OCI-LY7 (cell line): Measurements from ENCODE around the gene LCN6. TPM values are rescaled to one million over a fixed set of nuclear protein-coding genes. Genes with fewer than 3 reads are reported as not detected.

Experiments
- BruUV-seq: library from RNA; stranded (reverse); fragments of 400-500 nt; replicated peaks from 2 replicates; lab custom pipeline; 2021; lab: Mats Ljungman, UMichigan
- CTCF ChIA-PET: fragments of 300-600 bp; sonication (Branson Sonifier 250); formaldehyde crosslinking; loops from one replicate; lab custom pipeline; 2022; ENCODE audit warnings: antibody characterized with exemption; ENCODE audit not compliant: unreplicated experiment; lab: Charles Lee
- POLR2A ChIA-PET: fragments of 300-600 bp; sonication (Branson Sonifier 250); formaldehyde crosslinking; loops from one replicate; lab custom pipeline; 2022; ENCODE audit warnings: antibody characterized with exemption; lab: Charles Lee
- DNase-seq: peaks from one replicate; pipeline ENCODE4 v3.0.0-alpha.2; 2015; ENCODE audit warnings: low spot score
- H2AFZ ChIP-seq: fragments of 200-600 bp; sonication (generic), shearing (Covaris generic); 2 replicates; pipeline ENCODE4 v1.6.1; 2014; ENCODE audit warnings: mild to moderate bottlenecking, antibody characterized with exemption, low read length, moderate library complexity
- H3K27ac ChIP-seq: fragments of 200-600 bp; sonication (generic); 2 replicates; pipeline ENCODE4 v1.5.1; 2014; ENCODE audit warnings: mixed run types, low read depth, mild to moderate bottlenecking, moderate library complexity, low read length, inconsistent platforms; ENCODE audit not compliant: poor library complexity, severe bottlenecking
- H3K36me3 ChIP-seq: fragments of 200-600 bp; sonication (generic); 2 replicates; pipeline ENCODE4 v1.6.1; 2014; ENCODE audit warnings: mild to moderate bottlenecking, antibody characterized with exemption, low read length, moderate library complexity, mixed read lengths; ENCODE audit not compliant: insufficient read depth
- H3K4me1 ChIP-seq: fragments of 200-600 bp; sonication (generic); 2 replicates; pipeline ENCODE4 v1.5.1; 2014; ENCODE audit warnings: mild to moderate bottlenecking, low read length; ENCODE audit not compliant: insufficient read depth, poor library complexity, severe bottlenecking
- H3K4me2 ChIP-seq: fragments of 200-600 bp; sonication (generic); 2 replicates; pipeline ENCODE4 v1.6.1; 2014; ENCODE audit warnings: mild to moderate bottlenecking, low read length
- H3K4me3 ChIP-seq: fragments of 200-600 bp; sonication (generic); 2 replicates; pipeline ENCODE4 v1.5.1; 2014; ENCODE audit warnings: mild to moderate bottlenecking, low read depth, low read length; ENCODE audit not compliant: poor library complexity, severe bottlenecking
- H3K79me2 ChIP-seq: fragments of 200-600 bp; sonication (generic); 2 replicates; pipeline ENCODE4 v1.6.1; 2016; ENCODE audit warnings: low read depth, mild to moderate bottlenecking, low read length, moderate library complexity, mixed read lengths; ENCODE audit not compliant: insufficient read depth
- H3K9me2 ChIP-seq: fragments of 200-600 bp; sonication (generic); 2 replicates; pipeline ENCODE4 v1.6.1; 2016; ENCODE audit warnings: mild to moderate bottlenecking, low read length, mixed read lengths; ENCODE audit not compliant: insufficient read depth
- H3K9me3 ChIP-seq: fragments of 200-600 bp; sonication (generic); 2 replicates; pipeline ENCODE4 v1.6.1; 2014; ENCODE audit warnings: mild to moderate bottlenecking, mixed run types, low read length, mixed read lengths
- H4K20me1 ChIP-seq: fragments of 200-600 bp; sonication (generic); 2 replicates; pipeline ENCODE4 v1.6.1; 2014; ENCODE audit warnings: mild to moderate bottlenecking, antibody characterized with exemption, low read length, moderate library complexity, mixed read lengths; ENCODE audit not compliant: insufficient read depth
- EZH2phosphoT487 ChIP-seq: fragments of 200-600 bp; sonication (generic); IDR thresholded peaks from 2 replicates; pipeline ENCODE4 v1.6.1; 2018; ENCODE audit warnings: low read depth, borderline replicate concordance, mild to moderate bottlenecking, mixed run types, antibody characterized with exemption, low read length, moderate library complexity, mixed read lengths
- intact Hi-C: fragments of 100-400 bp; cut with micrococcal nuclease; formaldehyde crosslinking; loops from one replicate; pipeline ENCODE4 v1.10.0; 2022; ENCODE audit not compliant: unreplicated experiment
- total RNA-seq, 2 experiments: library from RNA; depleted of rRNA in 1 of 2; stranded (reverse); fragments of >200 nt in 1 of 2; shearing (Covaris generic) in 1 of 2; gene quantifications; 2 replicates each; pipeline ENCODE4 v1.2.3, GENCODE V29; 2014 to 2022
- TF ChIP-seq, protein P1 (sequence below): fragments of 200-600 bp; sonication (generic); conservative IDR thresholded peaks from 2 replicates; pipeline ENCODE4 v1.5.1; 2014; ENCODE audit warnings: mild to moderate bottlenecking, antibody characterized with exemption, low read length, moderate library complexity, mixed read lengths

LCN6 gene
- total RNA-seq, 2 experiments from 2014 or later = not detected

DNA sequence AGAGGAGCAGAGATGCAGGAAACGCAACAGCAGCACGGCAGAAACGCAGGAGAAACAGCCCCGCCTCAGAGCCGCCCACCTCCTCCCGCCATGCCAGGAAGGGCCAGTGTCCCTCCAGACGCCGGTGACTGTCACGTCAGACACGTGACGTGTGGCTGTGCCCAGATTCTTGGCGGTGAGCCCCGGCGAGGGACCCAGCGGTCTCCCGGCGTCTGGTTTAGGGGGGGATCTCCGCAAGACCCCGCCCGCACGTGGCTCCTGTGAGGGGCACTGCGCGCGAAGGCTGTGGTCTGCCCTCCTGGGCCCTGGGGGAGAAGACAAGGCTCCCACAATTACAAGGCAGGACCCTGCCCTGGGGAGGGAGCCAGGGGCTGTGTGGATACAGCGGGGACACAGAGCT is 12.1 kb upstream of the LCN6 start:
- Histone ChIP-seq H3K4me2 (no peak overlapping the region), H4K20me1 (no peaks in the 10 kb centered on the region), H3K36me3 (no peaks in the 10 kb centered on the region), H3K4me3 (no peak overlapping the region), H3K79me2 (no peaks in the 10 kb centered on the region), H2AFZ (no peak overlapping the region), H3K9me2 (no peaks in the 10 kb centered on the region), H3K9me3 (no peaks in the 10 kb centered on the region), H3K27ac (no peak overlapping the region), H3K4me1 (no peaks in the 10 kb centered on the region)
- BruUV-seq = no TSS peak
- ChIA-PET CTCF (no interaction called here), POLR2A (no interaction called here)
- TF ChIP-seq EZH2phosphoT487 = no peak
- TF ChIP-seq, protein P1, sequence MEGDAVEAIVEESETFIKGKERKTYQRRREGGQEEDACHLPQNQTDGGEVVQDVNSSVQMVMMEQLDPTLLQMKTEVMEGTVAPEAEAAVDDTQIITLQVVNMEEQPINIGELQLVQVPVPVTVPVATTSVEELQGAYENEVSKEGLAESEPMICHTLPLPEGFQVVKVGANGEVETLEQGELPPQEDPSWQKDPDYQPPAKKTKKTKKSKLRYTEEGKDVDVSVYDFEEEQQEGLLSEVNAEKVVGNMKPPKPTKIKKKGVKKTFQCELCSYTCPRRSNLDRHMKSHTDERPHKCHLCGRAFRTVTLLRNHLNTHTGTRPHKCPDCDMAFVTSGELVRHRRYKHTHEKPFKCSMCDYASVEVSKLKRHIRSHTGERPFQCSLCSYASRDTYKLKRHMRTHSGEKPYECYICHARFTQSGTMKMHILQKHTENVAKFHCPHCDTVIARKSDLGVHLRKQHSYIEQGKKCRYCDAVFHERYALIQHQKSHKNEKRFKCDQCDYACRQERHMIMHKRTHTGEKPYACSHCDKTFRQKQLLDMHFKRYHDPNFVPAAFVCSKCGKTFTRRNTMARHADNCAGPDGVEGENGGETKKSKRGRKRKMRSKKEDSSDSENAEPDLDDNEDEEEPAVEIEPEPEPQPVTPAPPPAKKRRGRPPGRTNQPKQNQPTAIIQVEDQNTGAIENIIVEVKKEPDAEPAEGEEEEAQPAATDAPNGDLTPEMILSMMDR = no peak
- intact Hi-C loops = no loop called here
- no peak for DNase-seq

DNA sequence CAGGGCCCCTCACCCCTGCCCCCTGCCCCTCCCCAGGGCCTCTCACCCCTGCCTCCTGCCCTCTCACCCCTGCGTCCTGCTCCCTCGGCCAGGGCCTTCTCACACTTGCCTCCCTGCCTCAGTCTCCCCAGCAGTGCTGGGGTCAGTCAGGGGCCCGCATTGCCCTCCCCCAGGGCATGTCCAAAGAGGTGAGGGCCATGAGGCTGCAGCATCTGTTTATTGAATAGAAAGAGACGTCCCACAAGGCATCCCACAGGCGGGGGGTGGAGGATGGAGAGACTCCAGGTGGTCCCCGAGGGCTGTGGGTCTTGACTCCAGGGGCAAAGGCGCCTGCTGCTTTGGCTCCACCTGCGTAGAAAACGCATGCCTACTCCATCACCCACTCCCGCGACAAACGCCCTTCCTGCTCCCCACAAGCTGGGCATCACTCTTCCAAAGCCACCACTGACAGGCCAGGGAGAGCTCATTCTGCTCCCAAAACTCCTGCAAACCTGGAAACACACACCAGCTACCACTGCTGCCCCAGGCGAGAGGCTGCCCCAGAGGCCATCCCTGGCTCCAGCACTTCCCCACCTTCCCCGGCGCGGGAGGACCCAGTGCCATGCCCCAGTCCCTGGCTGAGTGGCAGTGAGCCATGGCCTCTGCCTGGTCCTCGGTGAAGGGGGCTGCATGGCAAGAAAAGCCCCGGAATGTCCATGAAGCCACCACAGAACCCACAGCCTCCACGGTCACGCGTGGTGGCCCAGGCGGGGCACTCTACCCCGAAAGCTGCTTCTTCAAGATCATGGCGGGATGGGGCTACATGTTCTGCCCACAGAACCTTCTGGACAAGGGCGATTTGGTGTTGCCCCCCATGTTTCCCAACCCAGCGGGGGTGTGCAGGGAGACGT is 11.4 kb upstream of the LCN6 start:
- no peaks in the 10 kb centered on the region for H3K9me3 ChIP-seq
- no TSS peak for BruUV-seq
- no peak overlapping the region for H3K4me3 ChIP-seq
- DNase-seq = no peak
- no peaks in the 10 kb centered on the region for H4K20me1 ChIP-seq
- ChIA-PET CTCF (no interaction called here), POLR2A (no interaction called here)
- H3K4me1 ChIP-seq = no peaks in the 10 kb centered on the region
- H3K79me2 ChIP-seq = no peaks in the 10 kb centered on the region
- H3K9me2 ChIP-seq = no peaks in the 10 kb centered on the region
- no peak overlapping the region for H3K27ac ChIP-seq
- intact Hi-C loops = no loop called here
- TF ChIP-seq, protein P1 = no peak
- no peak for TF ChIP-seq EZH2phosphoT487
- H2AFZ ChIP-seq = no peak overlapping the region
- H3K36me3 ChIP-seq = no peaks in the 10 kb centered on the region
- H3K4me2 ChIP-seq = no peak overlapping the region

DNA sequence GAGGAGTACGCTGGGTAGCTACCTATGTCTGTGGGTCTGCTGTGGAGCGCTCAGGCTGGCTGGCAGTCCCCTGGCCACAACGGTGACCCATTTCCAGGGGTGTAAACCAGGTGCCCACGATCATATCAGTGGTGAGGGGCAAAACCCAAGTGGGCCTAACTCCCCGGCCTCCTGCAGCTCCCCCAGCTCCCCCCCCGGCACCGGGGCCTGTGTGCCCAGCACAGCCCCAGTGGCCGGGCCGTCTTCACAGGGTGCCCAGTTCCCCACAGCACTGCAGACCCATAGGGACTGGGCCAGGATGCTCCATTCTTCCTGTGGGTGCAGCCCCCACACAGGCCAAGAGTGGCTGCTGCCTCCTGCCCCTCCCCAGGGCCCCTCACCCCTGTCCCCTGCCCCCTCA is 10.7 kb upstream of the LCN6 start:
- DNase-seq = no peak
- H3K79me2 ChIP-seq = no peaks in the 10 kb centered on the region
- no peak overlapping the region for H3K4me2 ChIP-seq
- no TSS peak for BruUV-seq
- H3K9me3 ChIP-seq = no peaks in the 10 kb centered on the region
- intact Hi-C loops = no loop called here
- TF ChIP-seq EZH2phosphoT487 = no peak
- TF ChIP-seq, protein P1 = no peak
- no peaks in the 10 kb centered on the region for H3K9me2 ChIP-seq
- ChIA-PET POLR2A (no interaction called here), CTCF (no interaction called here)
- H3K27ac ChIP-seq = no peak overlapping the region
- no peaks in the 10 kb centered on the region for H4K20me1 ChIP-seq
- no peak overlapping the region for H2AFZ ChIP-seq
- H3K4me3 ChIP-seq = no peak overlapping the region
- no peaks in the 10 kb centered on the region for H3K36me3 ChIP-seq
- H3K4me1 ChIP-seq = no peaks in the 10 kb centered on the region
